GM23248 (cell line): Measurements from ENCODE around the gene DYNLRB2. TPM values are rescaled to one million over a fixed set of nuclear protein-coding genes. Genes with fewer than 3 reads are reported as not detected.

Source experiments
- DNase-seq: peaks from one replicate; pipeline ENCODE4 v3.0.0-alpha.2; 2015
- H2AFZ ChIP-seq: fragments of 200-600 bp; sonication (generic); 2 replicates; pipeline ENCODE4 v1.6.1; 2016; ENCODE audit warnings: antibody characterized with exemption
- H3F3A ChIP-seq: fragments of 200-600 bp; sonication (generic); 2 replicates; pipeline ENCODE4 v1.6.1; 2016; ENCODE audit warnings: mild to moderate bottlenecking, antibody characterized with exemption, mixed run types; ENCODE audit not compliant: insufficient read depth
- H3K27ac ChIP-seq: fragments of 200-600 bp; sonication (generic); 2 replicates; pipeline ENCODE4 v1.5.1; 2016; ENCODE audit warnings: mild to moderate bottlenecking
- H3K27me3 ChIP-seq: fragments of 200-600 bp; sonication (generic); replicated peaks from 2 replicates; pipeline ENCODE4 v1.6.1; 2016; ENCODE audit warnings: mild to moderate bottlenecking; ENCODE audit not compliant: insufficient read depth
- H3K36me3 ChIP-seq: fragments of 200-600 bp; sonication (generic); 2 replicates; pipeline ENCODE4 v1.6.1; 2016; ENCODE audit warnings: low read depth, mild to moderate bottlenecking
- H3K4me1 ChIP-seq: fragments of 200-600 bp; sonication (generic); 2 replicates; pipeline ENCODE4 v1.6.1; 2016; ENCODE audit warnings: mild to moderate bottlenecking; ENCODE audit not compliant: insufficient read depth
- H3K4me2 ChIP-seq: fragments of 200-600 bp; sonication (generic); one replicate; pipeline ENCODE4 v1.6.1; 2016; ENCODE audit warnings: mild to moderate bottlenecking; ENCODE audit not compliant: unreplicated experiment
- H3K4me3 ChIP-seq: fragments of 200-600 bp; sonication (generic); 2 replicates; pipeline ENCODE4 v1.5.1; 2016; ENCODE audit warnings: mild to moderate bottlenecking
- H3K79me2 ChIP-seq: fragments of 200-600 bp; sonication (generic); 2 replicates; pipeline ENCODE4 v1.6.1; 2016; ENCODE audit warnings: mild to moderate bottlenecking; ENCODE audit not compliant: insufficient read depth
- H3K9ac ChIP-seq: fragments of 200-600 bp; sonication (generic); 2 replicates; pipeline ENCODE4 v1.6.1; 2016; ENCODE audit warnings: mild to moderate bottlenecking
- H3K9me2 ChIP-seq: fragments of 200-600 bp; sonication (generic); 2 replicates; pipeline ENCODE4 v1.6.1; 2016; ENCODE audit warnings: mixed run types, mild to moderate bottlenecking, moderate library complexity; ENCODE audit not compliant: insufficient read depth
- H3K9me3 ChIP-seq: fragments of 200-600 bp; sonication (generic); one replicate; pipeline ENCODE4 v1.6.1; 2017; ENCODE audit warnings: low read depth
- H4K20me1 ChIP-seq: fragments of 200-600 bp; sonication (generic); 2 replicates; pipeline ENCODE4 v1.6.0; 2016; ENCODE audit not compliant: insufficient read depth
- EZH2 ChIP-seq: fragments of 200-600 bp; sonication (generic); IDR thresholded peaks from 2 replicates; pipeline ENCODE4 v1.6.1; 2018; ENCODE audit warnings: antibody characterized with exemption, mild to moderate bottlenecking; ENCODE audit not compliant: insufficient read depth, poor library complexity, severe bottlenecking
- EZH2phosphoT487 ChIP-seq: fragments of 200-600 bp; sonication (generic); IDR thresholded peaks from 2 replicates; pipeline ENCODE4 v1.6.1; 2018; ENCODE audit warnings: antibody characterized with exemption, moderate library complexity, mild to moderate bottlenecking, low read depth; ENCODE audit not compliant: insufficient read depth
- WGBS, 2 experiments: methylation state at CpG; one replicate each; pipeline ENCODE4 v1.1.6; 2015 to 2017; ENCODE audit warnings: low lambda C conversion rate in 2 of 2, low coverage in 1 of 2; ENCODE audit errors: missing lambda C conversion rate in 2 of 2; 5-methylcytosine and 5-hydroxymethylcytosine counted together
- in situ Hi-C: fragments of 300-500 bp; cut with MboI; formaldehyde crosslinking; loops from 2 replicates; pipeline ENCODE4 v1.15.0; 2020
- polyA plus RNA-seq: library from polyadenylated mRNA; unstranded; fragments of >200 nt; fragmentation: Nextera tagmentation; extraction: Ambion mirVana; gene quantifications from 2 replicates; pipeline ENCODE4 v1.2.1, GENCODE V29; 2016
- total RNA-seq: library from RNA; depleted of rRNA; stranded (reverse); fragments of >200 nt; shearing (Covaris generic); gene quantifications from 2 replicates; pipeline ENCODE4 v1.2.3, GENCODE V29; 2014

DYNLRB2 gene
- total and polyA plus RNA-seq, 2 experiments from 2014 or later: not detected

DNA sequence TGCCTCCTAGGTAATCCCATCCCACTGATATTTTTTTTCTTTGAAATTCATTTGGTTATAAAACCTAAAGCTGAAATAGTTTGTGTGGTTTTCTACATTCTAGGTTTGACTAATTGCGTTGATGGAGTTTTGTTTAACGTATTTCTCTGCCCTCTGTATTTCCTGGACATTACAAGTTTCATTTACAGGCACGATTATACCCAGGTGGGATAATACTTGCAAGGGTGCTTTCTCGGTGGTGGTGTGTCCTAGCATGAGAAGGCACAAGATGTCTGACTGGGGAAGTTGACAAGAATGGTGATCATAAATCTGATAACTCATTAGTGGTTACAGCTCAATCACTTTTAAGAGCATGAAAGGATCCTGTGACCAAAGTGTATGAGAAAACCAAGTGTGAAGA lies 45.0 kb downstream of the DYNLRB2 start:
- H3F3A ChIP-seq: peaks cover 8% of the 10 kb centered on the region; the same call in 1 of the 2 replicates
- H3K9me2 ChIP-seq: no peaks in the 10 kb centered on the region
- no peaks in the 10 kb centered on the region for H4K20me1 ChIP-seq
- H3K9me3 ChIP-seq: no peaks in the 10 kb centered on the region
- 89 to 95% methylated on average over 4 of the region's 4 CpGs for WGBS, 2 experiments
- no peaks in the 10 kb centered on the region for H3K27me3 ChIP-seq
- no peak overlapping the region for H3K4me3 ChIP-seq
- no peak for DNase-seq
- no peak overlapping the region for H3K4me2 ChIP-seq
- no peaks in the 10 kb centered on the region for H3K79me2 ChIP-seq
- H2AFZ ChIP-seq: no peak overlapping the region
- H3K4me1 ChIP-seq: peaks cover 15% of the 10 kb centered on the region
- no peak overlapping the region for H3K27ac ChIP-seq
- TF ChIP-seq EZH2: no peak
- TF ChIP-seq EZH2phosphoT487: no peak
- in situ Hi-C loops: no loop called here
- no peak overlapping the region for H3K9ac ChIP-seq
- no peaks in the 10 kb centered on the region for H3K36me3 ChIP-seq

DNA sequence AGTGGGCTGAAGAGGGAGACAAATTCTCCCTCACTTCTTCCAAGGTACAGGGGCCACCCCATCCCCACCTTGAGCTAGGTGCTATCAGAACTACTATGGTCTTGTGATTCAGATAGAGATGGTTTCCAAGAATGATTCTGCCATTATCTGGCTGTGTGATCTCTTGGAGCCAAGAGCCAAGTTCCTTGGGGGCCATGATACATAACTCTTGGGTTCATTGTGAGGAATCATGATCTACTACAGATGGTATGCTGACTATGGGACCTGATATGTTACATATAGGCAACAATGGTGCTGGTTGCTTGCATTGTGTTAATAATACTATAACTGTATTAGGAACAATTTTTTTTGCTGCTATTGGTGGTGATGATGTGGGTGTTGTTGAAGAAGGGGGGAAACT lies 45.7 kb downstream of the DYNLRB2 start:
- no peak overlapping the region for H3K9ac ChIP-seq
- in situ Hi-C loops: no loop called here
- H4K20me1 ChIP-seq: no peaks in the 10 kb centered on the region
- 0 out of 2 replicates have a peak, but pooled peaks cover 5% of the 10 kb centered on the region for H3F3A ChIP-seq
- H3K4me1 ChIP-seq: peaks cover 15% of the 10 kb centered on the region
- no peak overlapping the region for H3K27ac ChIP-seq
- no peaks in the 10 kb centered on the region for H3K9me3 ChIP-seq
- H2AFZ ChIP-seq: no peak overlapping the region
- TF ChIP-seq EZH2 (no peak), EZH2phosphoT487 (no peak)
- no peaks in the 10 kb centered on the region for H3K27me3 ChIP-seq
- H3K36me3 ChIP-seq: no peaks in the 10 kb centered on the region
- no peak overlapping the region for H3K4me2 ChIP-seq
- H3K79me2 ChIP-seq: no peaks in the 10 kb centered on the region
- no peaks in the 10 kb centered on the region for H3K9me2 ChIP-seq
- no peak overlapping the region for H3K4me3 ChIP-seq
- peak; percentile 48 for DNase-seq

DNA sequence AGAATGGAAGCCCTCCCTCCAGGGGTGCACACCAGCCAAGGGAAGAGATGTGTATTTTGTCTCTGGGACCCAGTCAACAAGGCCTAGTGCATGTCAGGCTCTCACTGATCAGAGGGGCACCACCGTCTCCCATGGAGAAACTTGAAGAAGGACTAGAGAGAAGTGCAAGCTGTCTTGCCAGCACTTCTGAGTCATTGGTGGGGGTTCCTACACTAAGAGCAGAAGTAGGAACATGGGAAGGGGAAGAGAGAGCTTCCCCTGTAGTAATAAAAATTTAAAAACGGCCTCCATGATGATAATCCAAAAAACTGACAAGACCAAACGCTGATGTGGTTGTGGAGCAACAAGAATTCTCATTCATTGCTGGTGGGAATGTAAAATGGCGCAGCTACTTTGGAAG lies 46.3 kb downstream of the DYNLRB2 start:
- Histone ChIP-seq H3K79me2 (no peaks in the 10 kb centered on the region), H3K4me3 (no peak overlapping the region), H4K20me1 (no peaks in the 10 kb centered on the region), H3K4me1 (peaks cover 15% of the 10 kb centered on the region), H3K9me2 (no peaks in the 10 kb centered on the region), H3F3A (0 out of 2 replicates have a peak, but pooled peaks cover 5% of the 10 kb centered on the region), H3K36me3 (no peaks in the 10 kb centered on the region), H3K9ac (no peak overlapping the region), H3K9me3 (no peaks in the 10 kb centered on the region), H2AFZ (no peak overlapping the region), H3K27me3 (no peaks in the 10 kb centered on the region), H3K4me2 (no peak overlapping the region), H3K27ac (no peak overlapping the region)
- no peak for TF ChIP-seq EZH2
- no peak for TF ChIP-seq EZH2phosphoT487
- WGBS, 2 experiments: 75 to 80% methylated on average over 4 of the region's 4 CpGs
- DNase-seq: no peak
- in situ Hi-C loops: no loop called here

DNA sequence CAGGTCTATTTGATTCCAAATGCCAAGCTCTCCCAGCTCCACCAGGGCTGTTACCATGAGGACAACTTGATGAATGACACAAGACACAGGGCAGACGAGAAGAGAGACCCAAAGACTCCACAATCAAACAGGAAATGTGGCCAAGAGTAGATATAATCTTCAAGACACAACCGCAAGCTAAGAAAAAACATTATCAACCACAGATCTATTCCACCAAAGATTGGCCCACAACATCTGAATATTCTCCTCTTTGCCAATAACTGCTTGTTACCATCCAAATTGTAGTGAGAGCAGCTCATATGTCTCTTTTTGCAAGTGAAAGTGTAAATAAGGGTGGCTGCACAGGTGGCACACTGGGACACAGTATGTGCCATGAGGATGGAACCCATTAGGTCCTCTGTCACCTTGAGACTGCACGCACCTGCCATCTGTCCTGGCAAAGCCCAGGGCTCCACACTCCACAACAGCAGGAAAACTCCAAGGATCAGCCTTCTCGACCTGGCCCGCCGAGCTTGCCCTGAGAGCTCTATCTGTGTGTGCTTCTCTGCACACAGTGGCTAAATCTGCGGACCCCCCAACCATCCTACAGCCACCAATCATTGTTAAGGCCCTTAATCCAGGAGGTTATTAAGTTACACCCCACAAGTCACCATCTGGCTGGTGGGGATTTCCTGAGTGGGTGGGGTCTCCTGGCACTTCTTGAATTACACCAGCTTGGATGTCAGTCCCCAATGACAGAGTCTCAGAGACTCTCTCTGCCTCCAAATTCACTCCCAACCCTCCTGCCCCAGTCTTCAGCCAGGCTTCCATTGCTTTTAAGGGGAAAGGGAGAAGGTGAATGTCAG lies 50.5 kb downstream of the DYNLRB2 start:
- no peak overlapping the region for H3K9ac ChIP-seq
- no peak for TF ChIP-seq EZH2phosphoT487
- no peak for TF ChIP-seq EZH2
- H3K27me3 ChIP-seq: no peaks in the 10 kb centered on the region
- in situ Hi-C loops: no loop called here
- H3K9me2 ChIP-seq: no peaks in the 10 kb centered on the region
- no peak overlapping the region for H3K4me3 ChIP-seq
- peaks cover 11% of the 10 kb centered on the region; the same call in 1 of the 2 replicates for H3K4me1 ChIP-seq
- DNase-seq: no peak
- no peaks in the 10 kb centered on the region for H3K36me3 ChIP-seq
- H3K27ac ChIP-seq: no peak overlapping the region
- H3K79me2 ChIP-seq: no peaks in the 10 kb centered on the region
- no peak overlapping the region for H3K4me2 ChIP-seq
- 79% methylated on average over 7 of the region's 7 CpGs for WGBS, 2 experiments
- H3K9me3 ChIP-seq: no peaks in the 10 kb centered on the region
- no peaks in the 10 kb centered on the region for H3F3A ChIP-seq
- no peaks in the 10 kb centered on the region for H4K20me1 ChIP-seq
- H2AFZ ChIP-seq: no peak overlapping the region
